ENCODE measurements around the gene DNAL4.

DNAL4 gene

GRCh38 chr22:38766076-38766777, 27.7 kb downstream of the DNAL4 start:
- TF ChIP-seq CTCF (IDR thresholded peaks at IDR 0.05; ENCODE audit: control insufficient read depth, extremely low read depth, insufficient read depth): peak; percentile 84
- DNase-seq (ENCODE audit: low read depth): peak; percentile 51
- H3K4me3 ChIP-seq (ENCODE audit: low read depth, low read length): no peak overlapping the region

- no peak overlapping the region for H3K4me3 ChIP-seq (ENCODE audit: low read depth, low read length)
- DNase-seq (ENCODE audit: low read depth): no peak
- TF ChIP-seq CTCF (IDR thresholded peaks at IDR 0.05; ENCODE audit: control insufficient read depth, extremely low read depth, insufficient read depth): no peak
These were observed 31.4 kb downstream of the DNAL4 start for GRCh38 chr22:38762551-38762983.

GRCh38 chr22:38761202-38762162, 32.5 kb downstream of the DNAL4 start:
- TF ChIP-seq CTCF (IDR thresholded peaks at IDR 0.05; ENCODE audit: control insufficient read depth, extremely low read depth, insufficient read depth): no peak
- DNase-seq (ENCODE audit: low read depth): no peak
- H3K4me3 ChIP-seq (ENCODE audit: low read depth, low read length): no peak overlapping the region

GRCh38 chr22:38760477-38761201, 33.3 kb downstream of the DNAL4 start:
- TF ChIP-seq CTCF (IDR thresholded peaks at IDR 0.05; ENCODE audit: control insufficient read depth, extremely low read depth, insufficient read depth): no peak
- no peak for DNase-seq (ENCODE audit: low read depth)

GRCh38 chr22:38759005-38759404, 34.9 kb downstream of the DNAL4 start:
- DNase-seq (ENCODE audit: low read depth): no peak
- H3K4me3 ChIP-seq (ENCODE audit: low read depth, low read length): no peak overlapping the region
- TF ChIP-seq CTCF (IDR thresholded peaks at IDR 0.05; ENCODE audit: control insufficient read depth, extremely low read depth, insufficient read depth): no peak

More at GRCh38 chr22:38760477-38761201, 33.3 kb downstream of the DNAL4 start:
- H3K4me3 ChIP-seq (ENCODE audit: low read depth, low read length): no peak overlapping the region

GRCh38 chr22:38758276-38758945, 35.5 kb downstream of the DNAL4 start:
- TF ChIP-seq CTCF (IDR thresholded peaks at IDR 0.05; ENCODE audit: control insufficient read depth, extremely low read depth, insufficient read depth): no peak
- no peak for DNase-seq (ENCODE audit: low read depth)
- no peak overlapping the region for H3K4me3 ChIP-seq (ENCODE audit: low read depth, low read length)
